ENCODE measurements around the gene XKR7. TPM values are rescaled to one million over a fixed set of nuclear protein-coding genes. Genes with fewer than 3 reads are reported as not detected.

Gene XKR7
- total RNA-seq, 4 donors from 2014 or later, result under 0.01 TPM; not detected in 3

DNA sequence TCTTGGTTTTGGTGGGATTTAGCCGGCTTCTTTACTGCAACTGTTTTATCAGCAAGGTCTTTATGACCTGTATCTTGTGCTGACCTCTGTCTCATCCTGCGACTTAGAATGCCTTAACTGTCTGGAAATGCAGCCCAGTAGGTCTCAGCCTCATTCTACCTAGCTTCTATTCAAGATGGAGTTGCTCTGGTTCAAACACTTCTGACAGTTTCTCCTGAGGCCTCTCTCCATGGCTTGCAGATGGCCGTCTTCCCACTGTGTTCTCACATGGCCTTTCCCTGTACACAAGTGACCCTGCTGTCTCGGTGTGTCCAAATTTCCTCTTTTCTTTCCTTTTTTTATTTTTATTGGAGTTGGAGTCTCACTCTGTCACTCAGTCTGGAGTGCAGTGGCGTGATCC lies 38.1 kb downstream of the XKR7 start:
- H3K9me3 ChIP-seq, result no peaks in the 10 kb centered on the region
- TF ChIP-seq EP300 (IDR thresholded peaks at IDR 0.05; ENCODE audit: low read depth) (no peak), POLR2AphosphoS5 (IDR thresholded peaks at IDR 0.05) (no peak), POLR2A (IDR thresholded peaks at IDR 0.05) (no peak)
- TF ChIP-seq, protein P1, sequence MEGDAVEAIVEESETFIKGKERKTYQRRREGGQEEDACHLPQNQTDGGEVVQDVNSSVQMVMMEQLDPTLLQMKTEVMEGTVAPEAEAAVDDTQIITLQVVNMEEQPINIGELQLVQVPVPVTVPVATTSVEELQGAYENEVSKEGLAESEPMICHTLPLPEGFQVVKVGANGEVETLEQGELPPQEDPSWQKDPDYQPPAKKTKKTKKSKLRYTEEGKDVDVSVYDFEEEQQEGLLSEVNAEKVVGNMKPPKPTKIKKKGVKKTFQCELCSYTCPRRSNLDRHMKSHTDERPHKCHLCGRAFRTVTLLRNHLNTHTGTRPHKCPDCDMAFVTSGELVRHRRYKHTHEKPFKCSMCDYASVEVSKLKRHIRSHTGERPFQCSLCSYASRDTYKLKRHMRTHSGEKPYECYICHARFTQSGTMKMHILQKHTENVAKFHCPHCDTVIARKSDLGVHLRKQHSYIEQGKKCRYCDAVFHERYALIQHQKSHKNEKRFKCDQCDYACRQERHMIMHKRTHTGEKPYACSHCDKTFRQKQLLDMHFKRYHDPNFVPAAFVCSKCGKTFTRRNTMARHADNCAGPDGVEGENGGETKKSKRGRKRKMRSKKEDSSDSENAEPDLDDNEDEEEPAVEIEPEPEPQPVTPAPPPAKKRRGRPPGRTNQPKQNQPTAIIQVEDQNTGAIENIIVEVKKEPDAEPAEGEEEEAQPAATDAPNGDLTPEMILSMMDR (IDR thresholded peaks at IDR 0.05), result no peak
- no peaks in the 10 kb centered on the region for H3K4me1 ChIP-seq
- intact Hi-C loops (cut with DNase I; ENCODE audit: low total_unique reads) (no loop called here), in situ Hi-C loops (cut with MboI; ENCODE audit: low pct_ligation_motif_present in 1 of 4, low pct_unique_long_range_greater_than_20kb in 1 of 4, low sequenced_read_pairs in 3 of 4) (no loop called here)
- no peak for DNase-seq
- no peak overlapping the region for H3K4me3 ChIP-seq
- 67 to 86% methylated on average over 1 to 5 of the region's 5 CpGs for WGBS, 2 donors (ENCODE audit: low coverage in 1 of 2)
- no peak overlapping the region for H3K27ac ChIP-seq
- H3K27me3 ChIP-seq, result peaks cover 9% of the 10 kb centered on the region
- H3K36me3 ChIP-seq, result no peaks in the 10 kb centered on the region

DNA sequence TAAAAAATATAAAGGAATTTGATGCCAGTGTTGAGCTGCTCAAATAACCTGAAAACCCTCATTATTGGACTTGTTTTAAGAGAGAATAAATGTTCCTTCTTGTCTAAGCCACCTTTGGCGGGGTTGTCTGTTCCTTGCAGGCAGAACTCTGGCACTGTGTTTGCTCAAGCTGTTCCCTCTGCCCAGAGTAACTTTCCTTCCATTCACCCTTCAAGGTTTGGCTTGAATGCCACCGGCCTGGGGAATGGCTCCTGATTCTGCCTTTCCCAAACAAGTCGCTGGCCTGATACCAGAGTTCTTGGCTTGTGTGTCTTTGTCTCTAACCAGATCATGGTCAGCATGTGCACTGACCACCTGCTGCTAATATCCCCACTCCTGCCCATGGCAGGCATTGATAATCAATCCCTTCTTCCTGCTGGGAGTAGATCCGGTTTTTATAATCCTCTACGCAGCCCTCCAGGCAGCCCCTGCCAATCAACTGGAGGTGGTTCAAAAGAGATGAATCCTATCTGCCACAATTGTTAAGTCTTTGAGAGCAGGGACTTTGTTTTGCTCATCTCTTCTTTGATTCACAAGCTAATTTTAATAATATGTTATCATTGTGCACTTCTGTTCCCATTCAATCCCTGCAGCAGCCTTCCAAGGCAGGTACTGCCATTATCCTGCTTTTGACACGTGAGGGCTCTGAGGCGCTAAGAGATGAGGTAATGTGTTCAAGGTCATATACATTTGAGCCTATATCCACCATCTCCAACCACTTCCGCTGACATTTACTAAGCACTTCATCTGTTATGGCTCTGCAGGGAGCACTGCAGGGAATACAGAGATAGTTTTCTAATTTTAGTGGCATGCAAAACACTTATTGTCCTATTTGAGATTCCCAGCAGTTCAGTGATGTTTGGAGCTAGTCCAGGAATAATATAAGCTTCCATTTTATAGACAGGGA lies 39.2 kb downstream of the XKR7 start:
- Histone ChIP-seq H3K27ac (no peak overlapping the region), H3K27me3 (peaks cover 16% of the 10 kb centered on the region), H3K4me1 (no peaks in the 10 kb centered on the region), H3K9me3 (no peaks in the 10 kb centered on the region), H3K36me3 (no peaks in the 10 kb centered on the region), H3K4me3 (no peak overlapping the region)
- in situ Hi-C loops (cut with MboI; ENCODE audit: low pct_ligation_motif_present in 1 of 4, low pct_unique_long_range_greater_than_20kb in 1 of 4, low sequenced_read_pairs in 3 of 4), result no loop called here
- intact Hi-C loops (cut with DNase I; ENCODE audit: low total_unique reads), result no loop called here
- no peak for DNase-seq
- WGBS, 2 donors (ENCODE audit: low coverage in 1 of 2), result 55 to 78% methylated on average over 4 to 8 of the region's 8 CpGs
- TF ChIP-seq POLR2A (IDR thresholded peaks at IDR 0.05), result no peak
- TF ChIP-seq, protein P1 (IDR thresholded peaks at IDR 0.05), result no peak
- no peak for TF ChIP-seq POLR2AphosphoS5 (IDR thresholded peaks at IDR 0.05)
- TF ChIP-seq EP300 (IDR thresholded peaks at IDR 0.05; ENCODE audit: low read depth), result no peak

DNA sequence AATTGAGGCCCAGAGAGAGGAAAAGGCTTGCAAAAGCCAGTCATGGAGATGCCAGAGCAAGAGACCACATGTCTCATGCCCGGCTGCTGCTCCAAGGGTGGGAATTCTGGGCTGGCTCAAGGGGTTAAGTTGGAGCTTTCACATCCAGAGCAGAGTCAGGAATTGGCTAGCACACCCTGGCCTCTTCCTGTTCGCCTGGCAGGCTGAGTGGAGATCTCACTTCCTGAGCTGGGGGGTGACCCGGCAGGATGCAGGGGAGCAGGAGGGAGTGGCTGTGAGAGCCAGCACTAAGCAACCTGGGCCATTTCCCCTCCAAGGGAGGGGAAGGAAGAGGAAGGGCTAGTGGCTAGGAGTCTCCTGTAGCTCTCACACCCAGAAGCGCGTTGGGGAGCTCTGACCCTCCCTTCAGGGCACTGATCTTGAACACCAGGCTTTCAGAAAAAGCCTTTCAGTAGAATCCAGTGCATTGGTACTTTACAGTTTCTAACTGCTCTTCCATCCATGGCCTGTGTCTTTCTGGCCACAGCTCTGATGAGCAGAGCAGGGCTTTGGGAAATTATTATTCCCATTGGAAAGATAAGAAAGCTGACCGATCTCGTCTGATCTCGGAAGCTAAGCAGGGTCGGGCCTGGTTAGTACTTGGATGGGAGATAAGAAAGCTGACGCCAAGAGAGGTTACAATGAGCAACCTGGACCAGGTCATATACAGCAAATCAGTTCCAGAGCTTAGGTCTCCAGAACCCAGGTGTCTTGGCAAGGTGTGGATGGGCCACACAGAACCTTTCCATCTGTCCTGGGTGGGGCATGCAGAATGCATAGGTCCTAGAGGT lies 40.1 kb downstream of the XKR7 start:
- H3K27ac ChIP-seq, result peak overlapping the region in 1 of 4 donors; percentile 28
- WGBS, 2 donors (ENCODE audit: low coverage in 1 of 2), result 37 to 56% methylated on average over 5 to 10 of the region's 10 CpGs
- DNase-seq, result no peak
- in situ Hi-C loops (cut with MboI; ENCODE audit: low pct_ligation_motif_present in 1 of 4, low pct_unique_long_range_greater_than_20kb in 1 of 4, low sequenced_read_pairs in 3 of 4), result no loop called here
- intact Hi-C loops (cut with DNase I; ENCODE audit: low total_unique reads), result no loop called here
- H3K4me1 ChIP-seq, result no peaks in the 10 kb centered on the region
- H3K27me3 ChIP-seq, result peaks cover 25% of the 10 kb centered on the region
- no peaks in the 10 kb centered on the region for H3K9me3 ChIP-seq
- no peak overlapping the region for H3K4me3 ChIP-seq
- TF ChIP-seq EP300 (IDR thresholded peaks at IDR 0.05; ENCODE audit: low read depth), result no peak
- TF ChIP-seq POLR2A (IDR thresholded peaks at IDR 0.05), result no peak
- no peak for TF ChIP-seq POLR2AphosphoS5 (IDR thresholded peaks at IDR 0.05)
- H3K36me3 ChIP-seq, result no peaks in the 10 kb centered on the region

DNA sequence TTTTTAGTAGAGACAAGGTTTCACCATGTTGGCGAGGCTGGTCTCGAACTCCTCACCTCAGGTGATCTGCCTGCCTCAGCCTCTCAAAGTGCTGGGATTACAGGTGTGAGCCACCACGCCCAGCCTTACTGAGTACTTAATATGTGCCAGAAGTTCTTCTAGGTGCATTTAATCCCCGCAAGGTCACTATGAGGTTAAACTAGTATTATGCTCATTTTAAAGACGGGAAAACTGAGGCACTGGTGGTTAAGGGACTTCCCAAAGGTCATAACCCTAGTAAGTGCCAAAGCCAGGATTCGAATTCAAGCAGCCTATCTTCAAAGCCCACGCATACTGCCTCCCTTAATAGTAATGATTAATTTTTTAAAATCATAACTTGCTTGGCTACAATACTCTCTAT lies 41.6 kb downstream of the XKR7 start:
- DNase-seq, result no peak
- Histone ChIP-seq H3K4me3 (no peak overlapping the region), H3K27me3 (peaks cover 33% of the 10 kb centered on the region), H3K36me3 (no peaks in the 10 kb centered on the region), H3K27ac (peak overlapping the region in 2 of 4 donors; percentile 0 to 20), H3K4me1 (no peaks in the 10 kb centered on the region), H3K9me3 (no peaks in the 10 kb centered on the region)
- 82 to 86% methylated on average over 3 to 7 of the region's 7 CpGs for WGBS, 2 donors (ENCODE audit: low coverage in 1 of 2)
- intact Hi-C loops (cut with DNase I; ENCODE audit: low total_unique reads) (no loop called here), in situ Hi-C loops (cut with MboI; ENCODE audit: low pct_ligation_motif_present in 1 of 4, low pct_unique_long_range_greater_than_20kb in 1 of 4, low sequenced_read_pairs in 3 of 4) (no loop called here)
- TF ChIP-seq, protein P1 (IDR thresholded peaks at IDR 0.05), result no peak
- TF ChIP-seq POLR2AphosphoS5 (IDR thresholded peaks at IDR 0.05) (no peak), POLR2A (IDR thresholded peaks at IDR 0.05) (no peak), EP300 (IDR thresholded peaks at IDR 0.05; ENCODE audit: low read depth) (no peak)

All from transverse colon (tissue), 4 donors.